ENCODE results near the gene KDM1A.

The KDM1A gene

DNA sequence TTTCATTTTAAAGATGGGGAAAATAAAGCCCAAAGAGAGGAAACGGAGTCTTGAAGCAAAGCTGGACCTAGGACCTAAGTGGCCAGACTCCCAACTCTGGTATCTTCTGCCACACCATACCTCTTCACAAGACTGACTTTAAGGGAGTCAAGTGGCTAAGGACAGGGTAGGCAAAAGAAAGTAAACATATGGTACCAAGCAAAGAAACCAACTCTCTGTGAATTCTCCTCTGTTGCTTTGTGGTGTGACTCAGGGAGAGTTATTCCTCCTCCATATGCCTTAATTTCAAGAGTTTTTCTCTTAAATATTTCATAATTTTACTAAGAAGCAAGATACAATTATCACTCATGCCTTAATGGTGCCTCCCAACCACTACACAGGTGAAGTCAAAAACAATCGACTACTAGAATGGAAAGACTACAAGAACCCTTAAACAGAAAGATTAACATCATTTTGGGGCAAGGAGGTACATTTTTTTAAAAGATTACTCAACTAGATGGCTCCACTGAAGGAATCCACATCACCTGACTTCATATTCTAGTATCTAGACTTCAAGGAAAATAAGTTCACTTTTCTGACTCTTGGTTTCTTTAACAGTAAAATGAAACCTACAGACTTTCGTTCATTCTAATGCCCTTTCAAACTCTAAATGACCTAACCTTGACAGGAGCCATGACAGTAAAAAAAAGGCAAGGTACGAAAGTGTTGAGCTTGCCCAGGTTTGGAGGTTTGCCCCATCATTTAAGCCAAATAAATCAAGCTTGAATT lies 105.2 kb downstream of the KDM1A start:
- no peak overlapping the region for H3K4me3 ChIP-seq (ENCODE audit: low read depth in 1 of 2, low read length in 2 of 2)
- no peaks in the 10 kb centered on the region for H3K27me3 ChIP-seq (ENCODE audit: low read depth, low read length)
- no peaks in the 10 kb centered on the region for H3K9me3 ChIP-seq (ENCODE audit: control insufficient read depth in 1 of 2, low read length in 2 of 2)
- H3K4me1 ChIP-seq (ENCODE audit: control insufficient read depth in 1 of 2, insufficient read depth in 2 of 2, low read length in 2 of 2) = peaks cover 8 to 19% of the 10 kb centered on the region in 2 donors
- no peak overlapping the region for H3K27ac ChIP-seq (ENCODE audit: low read length)
- no peaks in the 10 kb centered on the region for H3K36me3 ChIP-seq (ENCODE audit: control insufficient read depth in 1 of 2, insufficient read depth in 2 of 2, low read length in 2 of 2)

DNA sequence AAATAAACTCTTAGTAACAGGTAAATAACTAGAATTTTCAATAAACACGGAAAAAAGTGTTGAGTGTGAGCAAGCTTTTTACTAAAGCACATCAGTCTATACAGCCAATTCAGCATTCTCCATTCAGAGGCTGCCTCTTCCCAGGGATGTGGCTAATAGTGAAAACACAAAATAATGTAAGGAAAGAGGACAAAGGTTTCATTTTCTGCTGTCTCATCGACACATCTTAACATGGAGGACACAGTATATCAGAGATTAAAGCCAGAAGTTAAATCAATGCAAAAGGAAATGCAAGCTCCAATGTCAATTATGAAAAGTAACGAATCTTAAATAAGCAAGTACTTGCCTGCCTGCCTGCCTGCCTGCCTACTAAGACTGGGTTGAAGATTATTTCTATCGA lies 106.2 kb downstream of the KDM1A start:
- Histone ChIP-seq H3K4me1 (ENCODE audit: control insufficient read depth in 1 of 2, insufficient read depth in 2 of 2, low read length in 2 of 2) (peaks cover 8 to 9% of the 10 kb centered on the region in 2 donors), H3K27me3 (ENCODE audit: low read depth, low read length) (no peaks in the 10 kb centered on the region), H3K27ac (ENCODE audit: low read length) (no peak overlapping the region), H3K9me3 (ENCODE audit: control insufficient read depth in 1 of 2, low read length in 2 of 2) (no peaks in the 10 kb centered on the region), H3K4me3 (ENCODE audit: low read depth in 1 of 2, low read length in 2 of 2) (no peak overlapping the region), H3K36me3 (ENCODE audit: control insufficient read depth in 1 of 2, insufficient read depth in 2 of 2, low read length in 2 of 2) (no peaks in the 10 kb centered on the region)

DNA sequence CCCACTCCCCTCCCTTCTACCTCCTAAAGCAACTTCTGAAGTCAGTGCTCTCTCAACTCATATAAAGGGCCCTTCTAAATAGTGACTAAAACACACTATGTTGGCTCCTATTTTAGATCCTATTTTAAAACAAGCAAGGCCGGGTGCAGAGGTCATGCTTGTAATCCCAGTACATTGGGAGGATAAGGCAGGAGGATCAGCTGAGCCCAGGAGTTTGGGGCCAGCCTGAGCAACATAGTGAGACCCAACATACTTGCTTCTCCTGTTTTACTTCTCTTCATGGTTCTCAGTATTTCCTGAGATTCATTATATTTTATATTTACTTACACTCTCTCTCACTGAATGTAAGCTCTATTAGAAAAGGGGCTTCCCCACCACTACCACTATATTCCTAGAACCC lies 106.9 kb downstream of the KDM1A start:
- Histone ChIP-seq H3K9me3 (ENCODE audit: control insufficient read depth in 1 of 2, low read length in 2 of 2) (no peaks in the 10 kb centered on the region), H3K36me3 (ENCODE audit: control insufficient read depth in 1 of 2, insufficient read depth in 2 of 2, low read length in 2 of 2) (no peaks in the 10 kb centered on the region), H3K27me3 (ENCODE audit: low read depth, low read length) (no peaks in the 10 kb centered on the region), H3K4me1 (ENCODE audit: control insufficient read depth in 1 of 2, insufficient read depth in 2 of 2, low read length in 2 of 2) (peaks cover 8 to 9% of the 10 kb centered on the region in 2 donors), H3K27ac (ENCODE audit: low read length) (no peak overlapping the region), H3K4me3 (ENCODE audit: low read depth in 1 of 2, low read length in 2 of 2) (no peak overlapping the region)

DNA sequence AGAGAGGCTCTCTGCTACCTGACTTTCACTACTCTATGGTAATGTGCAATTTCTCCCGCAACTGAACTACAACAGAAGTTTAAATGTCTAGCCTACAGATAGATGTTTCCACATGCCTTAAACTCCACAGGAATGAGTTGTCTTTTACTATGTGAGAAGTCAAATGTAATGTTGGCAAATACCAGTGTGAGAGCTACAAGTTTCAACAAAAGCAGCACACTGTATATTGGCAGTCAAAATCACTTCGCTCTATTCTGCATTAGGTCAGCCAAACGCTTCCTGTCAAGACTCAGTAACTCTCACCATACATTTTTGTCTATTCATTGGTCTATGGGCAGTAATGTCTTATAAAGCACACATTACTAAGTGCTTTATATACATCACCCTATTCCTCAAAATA lies 107.5 kb downstream of the KDM1A start:
- Histone ChIP-seq H3K4me3 (ENCODE audit: low read depth in 1 of 2, low read length in 2 of 2) (no peak overlapping the region), H3K36me3 (ENCODE audit: control insufficient read depth in 1 of 2, insufficient read depth in 2 of 2, low read length in 2 of 2) (no peaks in the 10 kb centered on the region), H3K27ac (ENCODE audit: low read length) (no peak overlapping the region), H3K27me3 (ENCODE audit: low read depth, low read length) (no peaks in the 10 kb centered on the region), H3K4me1 (ENCODE audit: control insufficient read depth in 1 of 2, insufficient read depth in 2 of 2, low read length in 2 of 2) (peaks cover 8 to 9% of the 10 kb centered on the region in 2 donors), H3K9me3 (ENCODE audit: control insufficient read depth in 1 of 2, low read length in 2 of 2) (no peaks in the 10 kb centered on the region)

DNA sequence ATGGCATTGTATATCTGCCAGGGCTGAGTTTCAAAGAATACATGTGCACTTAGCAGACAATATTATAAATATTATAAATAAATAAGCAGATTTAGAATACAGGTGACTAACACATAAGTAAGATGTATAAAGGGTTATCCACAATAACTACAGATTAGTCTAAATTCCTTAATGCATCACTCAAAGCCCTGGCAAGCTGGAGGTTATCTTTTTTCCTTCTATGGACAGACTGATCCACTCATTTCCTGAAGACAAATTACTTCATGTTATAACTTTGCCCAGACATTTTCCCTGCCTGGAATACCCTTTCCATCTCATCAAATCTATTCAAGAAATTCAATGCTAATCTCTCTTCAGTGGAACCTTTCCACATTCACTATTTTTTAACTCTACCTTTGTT lies 110.6 kb downstream of the KDM1A start:
- no peaks in the 10 kb centered on the region for H3K27me3 ChIP-seq (ENCODE audit: low read depth, low read length)
- H3K27ac ChIP-seq (ENCODE audit: low read length) = no peak overlapping the region
- H3K4me1 ChIP-seq (ENCODE audit: control insufficient read depth in 1 of 2, insufficient read depth in 2 of 2, low read length in 2 of 2) = peaks cover 0 to 9% of the 10 kb centered on the region in 2 donors
- H3K9me3 ChIP-seq (ENCODE audit: control insufficient read depth in 1 of 2, low read length in 2 of 2) = no peaks in the 10 kb centered on the region
- H3K36me3 ChIP-seq (ENCODE audit: control insufficient read depth in 1 of 2, insufficient read depth in 2 of 2, low read length in 2 of 2) = no peaks in the 10 kb centered on the region
- H3K4me3 ChIP-seq (ENCODE audit: low read depth in 1 of 2, low read length in 2 of 2) = no peak overlapping the region

DNA sequence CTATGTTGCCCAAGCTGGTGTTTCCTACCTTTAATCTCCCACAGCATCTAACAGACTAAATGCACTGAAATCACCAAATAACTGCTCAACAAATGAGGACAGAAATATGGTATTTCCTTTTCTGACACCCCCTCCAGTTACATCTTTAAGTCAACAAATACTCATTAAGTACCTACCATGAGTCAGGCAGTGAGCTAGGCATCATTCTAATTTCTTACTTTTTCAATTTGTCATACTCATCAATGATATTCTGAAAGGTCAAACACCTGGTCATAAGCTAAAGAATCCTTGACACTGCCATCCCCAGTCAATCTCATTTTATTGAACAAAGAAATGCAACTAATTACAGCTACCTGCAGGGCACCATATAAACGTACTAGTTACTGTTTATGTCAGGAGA lies 112.8 kb downstream of the KDM1A start:
- no peaks in the 10 kb centered on the region for H3K9me3 ChIP-seq (ENCODE audit: control insufficient read depth in 1 of 2, low read length in 2 of 2)
- H3K27ac ChIP-seq (ENCODE audit: low read length) = no peak overlapping the region
- no peaks in the 10 kb centered on the region for H3K4me1 ChIP-seq (ENCODE audit: control insufficient read depth in 1 of 2, insufficient read depth in 2 of 2, low read length in 2 of 2)
- H3K4me3 ChIP-seq (ENCODE audit: low read depth in 1 of 2, low read length in 2 of 2) = no peak overlapping the region
- H3K36me3 ChIP-seq (ENCODE audit: control insufficient read depth in 1 of 2, insufficient read depth in 2 of 2, low read length in 2 of 2) = no peaks in the 10 kb centered on the region
- no peaks in the 10 kb centered on the region for H3K27me3 ChIP-seq (ENCODE audit: low read depth, low read length)
